GM19043 (cell line): Measurements from ENCODE around the gene PPM1E.
"Not testable (repeated sequence)": the region's sequence is repeated elsewhere in the genome, so short reads cannot be mapped to it uniquely, and the experiment has no call there.

Experiments
- ATAC-seq: cut with Tn5 transposase; IDR thresholded peaks from one replicate; pipeline ENCODE4 v1.9.1; 2021; ENCODE audit warnings: low read depth; ENCODE audit not compliant: unreplicated experiment

Gene PPM1E

GRCh38 chr17:58832514-58832913 lies 76.9 kb downstream of the PPM1E start:
- no peak for ATAC-seq

DNA sequence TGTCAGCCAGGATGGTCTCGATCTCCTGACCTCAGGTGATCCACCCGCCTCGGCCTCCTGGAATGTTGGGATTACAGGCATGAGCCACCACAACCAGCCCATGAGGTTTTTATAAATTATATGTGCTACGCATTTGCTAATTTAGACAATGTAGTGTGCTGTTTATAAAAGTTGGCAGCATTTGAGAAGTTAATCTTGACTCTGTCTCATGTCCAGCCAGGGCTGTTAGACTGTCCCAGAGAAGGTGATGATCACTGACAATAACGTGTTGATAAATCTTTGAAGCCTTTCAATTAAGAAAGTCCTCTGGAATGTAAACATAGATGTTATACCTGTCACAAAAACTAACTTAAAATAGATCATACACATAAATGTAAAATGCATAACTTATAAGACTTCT lies 82.0 kb downstream of the PPM1E start:
- no peak for ATAC-seq

DNA sequence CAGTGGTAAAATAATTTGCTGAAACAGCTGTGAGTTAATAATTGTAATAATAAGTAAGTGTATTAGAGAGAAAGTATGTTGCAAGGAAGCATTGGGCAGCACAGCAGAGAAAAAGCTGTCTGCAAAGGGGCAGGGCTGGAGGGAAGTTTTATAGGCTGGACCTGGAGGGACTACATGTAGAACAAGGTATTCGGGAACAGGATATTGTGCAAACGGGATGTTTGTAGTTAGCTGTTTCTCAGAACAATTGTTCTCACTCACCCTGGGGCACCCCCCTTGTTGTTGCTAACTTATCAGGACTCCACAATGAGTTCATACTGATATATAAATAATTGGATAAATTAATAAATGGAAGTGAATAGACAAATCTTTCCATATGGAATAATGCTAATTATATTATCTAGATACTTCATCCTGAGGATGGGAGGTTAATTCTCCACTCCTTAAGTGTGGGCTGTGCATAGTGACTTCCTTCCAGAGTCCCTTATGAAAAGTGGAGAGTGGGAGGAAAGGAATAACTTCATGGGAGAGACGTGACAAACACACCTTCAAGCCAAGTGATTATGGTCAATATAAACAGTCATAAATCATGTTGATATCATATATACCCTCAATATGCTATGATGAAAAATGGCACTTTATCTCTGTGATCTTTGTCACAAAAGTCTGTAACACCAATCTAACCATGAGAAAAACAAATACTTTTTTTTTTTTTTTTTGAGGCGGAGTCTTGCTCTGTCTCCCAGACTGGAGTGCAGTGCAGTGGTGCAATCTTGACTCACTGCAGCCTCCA lies 85.4 kb downstream of the PPM1E start:
- ATAC-seq, result no peak

DNA sequence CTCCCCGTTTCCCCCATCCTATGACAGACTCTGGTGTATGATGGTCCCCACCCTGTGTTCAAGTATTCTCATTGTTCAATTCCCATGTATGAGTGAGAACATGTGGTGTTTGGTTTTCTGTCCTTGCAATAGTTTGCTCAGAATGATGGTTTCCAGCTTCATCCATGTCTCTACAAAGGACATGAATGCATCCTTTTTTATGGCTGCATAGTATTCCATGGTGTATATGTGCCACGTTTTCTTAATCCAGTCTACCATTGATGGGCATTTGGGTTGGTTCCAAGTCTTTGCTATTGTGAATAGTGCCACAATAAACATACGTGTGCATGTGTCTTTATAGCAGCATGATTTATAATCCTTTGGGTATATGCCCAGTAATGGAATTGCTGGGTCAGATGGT lies 90.8 kb downstream of the PPM1E start:
- ATAC-seq, result not testable (repeated sequence)

- not testable (repeated sequence) for ATAC-seq
Measured at GRCh38 chr17:58850106-58850505, 94.5 kb downstream of the PPM1E start.

GRCh38 chr17:58865301-58865700 lies 109.6 kb downstream of the PPM1E start:
- ATAC-seq, result no peak

DNA sequence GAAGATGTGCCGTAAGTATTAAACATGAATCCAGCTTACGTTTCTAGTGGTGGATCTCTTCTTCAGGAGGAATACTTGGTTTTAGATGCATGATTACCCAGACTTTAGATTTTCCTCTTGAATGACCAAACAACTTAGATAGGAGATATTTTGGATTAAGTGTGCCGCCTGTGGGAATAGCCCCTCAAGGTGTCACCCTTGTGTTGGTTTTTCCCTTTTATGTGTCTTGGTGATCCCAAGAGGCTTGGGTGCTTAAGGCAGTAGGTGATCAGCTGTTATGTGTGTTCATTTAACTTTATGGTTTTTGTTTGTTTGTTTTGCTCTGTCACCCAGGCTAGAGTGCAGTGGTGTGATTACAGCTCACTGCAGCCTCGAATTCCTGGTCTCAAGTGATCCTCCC lies 115.1 kb downstream of the PPM1E start:
- no peak for ATAC-seq

DNA sequence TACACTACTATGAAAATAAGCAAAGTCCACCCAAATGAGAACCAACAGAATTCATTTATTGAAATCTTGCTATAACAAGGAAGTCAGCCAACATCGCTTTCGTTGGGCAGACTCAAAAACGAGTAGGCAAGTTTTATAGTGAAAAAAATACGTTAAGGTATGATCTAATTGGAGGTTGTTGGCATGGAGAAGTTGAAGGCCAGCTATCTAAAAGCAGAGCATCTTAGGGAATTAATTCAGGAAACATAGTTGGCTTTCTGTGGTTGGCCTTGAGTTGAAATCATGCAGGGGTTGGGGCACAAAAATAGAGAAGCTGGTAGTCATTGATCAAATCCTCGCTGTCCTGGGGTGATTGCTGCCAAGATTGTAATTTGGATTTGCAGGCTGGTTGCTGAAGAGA lies 118.3 kb downstream of the PPM1E start:
- ATAC-seq, result no peak

- no peak for ATAC-seq
Measured at GRCh38 chr17:58875261-58875660, 119.6 kb downstream of the PPM1E start.

DNA sequence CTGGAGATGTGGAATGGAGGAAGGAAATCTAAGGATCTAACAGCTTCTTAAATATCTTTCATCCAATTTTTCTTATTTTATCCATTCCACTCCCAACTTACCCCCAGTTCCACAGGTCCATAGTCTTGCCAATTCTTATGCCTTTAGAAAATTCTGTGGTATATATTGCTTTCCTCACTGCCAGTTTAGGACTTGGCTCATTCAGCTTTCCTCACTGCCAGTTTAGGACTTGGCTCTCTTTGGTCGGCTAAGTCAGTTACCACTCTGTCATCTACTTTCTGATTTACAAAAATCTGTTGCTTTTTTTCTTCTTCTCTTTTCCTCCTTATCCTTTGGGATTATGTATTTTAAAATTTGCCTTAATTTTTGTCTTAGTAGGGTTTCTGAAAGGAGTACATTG lies 128.5 kb downstream of the PPM1E start:
- ATAC-seq, result no peak

DNA sequence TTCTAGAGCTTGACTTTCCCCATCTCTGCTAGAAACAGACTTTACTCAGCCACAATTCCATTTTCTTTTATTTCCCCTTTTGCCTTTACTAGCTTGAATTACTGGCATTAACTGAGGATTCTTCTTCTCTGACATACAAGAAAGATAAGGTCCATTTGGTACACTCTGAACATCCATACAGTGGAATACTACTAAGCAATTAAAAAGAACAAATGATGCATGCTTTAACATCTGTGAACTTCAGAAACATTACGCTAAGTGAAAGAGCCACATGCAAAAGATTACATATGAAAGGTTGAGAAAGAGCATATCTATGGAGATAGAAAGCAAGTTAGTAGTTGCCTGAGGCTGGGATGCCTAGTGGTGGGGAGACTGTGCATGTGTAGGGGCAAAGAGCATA lies 130.9 kb downstream of the PPM1E start:
- ATAC-seq, result no peak

DNA sequence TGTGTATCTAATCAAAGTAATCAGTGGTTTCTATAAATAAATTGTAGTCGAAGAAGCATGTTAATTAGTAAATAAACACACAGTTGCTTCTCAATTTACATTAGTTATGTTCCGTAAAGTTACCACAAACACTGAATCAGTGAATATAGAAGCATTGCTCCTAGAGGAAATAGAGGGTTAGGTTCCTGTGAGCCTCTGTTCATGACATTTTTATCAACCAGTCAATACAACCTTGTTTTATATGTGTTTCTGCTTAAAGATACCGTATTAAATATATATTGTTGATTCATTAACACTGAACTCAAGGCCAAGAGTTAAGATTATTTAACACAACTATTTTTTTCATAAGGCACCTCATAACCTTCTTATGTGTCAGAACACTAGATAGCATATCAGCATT lies 134.3 kb downstream of the PPM1E start:
- ATAC-seq, result no peak

- ATAC-seq, result no peak
Measured at GRCh38 chr17:58899191-58899590, 143.5 kb downstream of the PPM1E start.

DNA sequence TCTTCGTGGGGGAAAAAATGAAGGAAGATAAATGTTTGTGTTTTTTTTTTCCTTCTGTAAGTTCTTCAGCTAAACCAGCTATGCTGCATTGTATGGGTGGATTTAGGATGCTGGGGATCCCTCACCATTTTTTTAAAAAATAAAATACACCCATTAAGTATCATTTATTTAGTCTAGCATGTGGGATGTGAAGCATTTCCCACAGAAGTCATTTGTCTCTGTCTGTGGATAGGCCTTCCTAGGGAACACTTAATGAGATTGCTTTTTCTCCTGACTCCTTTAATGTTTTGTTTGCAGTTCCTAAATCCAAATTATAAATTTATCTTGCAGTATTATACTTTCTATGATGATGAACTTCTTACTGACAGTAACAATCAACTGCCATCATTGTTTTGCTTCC lies 146.7 kb downstream of the PPM1E start:
- no peak for ATAC-seq

- no peak for ATAC-seq
Measured at GRCh38 chr17:58911741-58912343, 156.2 kb downstream of the PPM1E start.

DNA sequence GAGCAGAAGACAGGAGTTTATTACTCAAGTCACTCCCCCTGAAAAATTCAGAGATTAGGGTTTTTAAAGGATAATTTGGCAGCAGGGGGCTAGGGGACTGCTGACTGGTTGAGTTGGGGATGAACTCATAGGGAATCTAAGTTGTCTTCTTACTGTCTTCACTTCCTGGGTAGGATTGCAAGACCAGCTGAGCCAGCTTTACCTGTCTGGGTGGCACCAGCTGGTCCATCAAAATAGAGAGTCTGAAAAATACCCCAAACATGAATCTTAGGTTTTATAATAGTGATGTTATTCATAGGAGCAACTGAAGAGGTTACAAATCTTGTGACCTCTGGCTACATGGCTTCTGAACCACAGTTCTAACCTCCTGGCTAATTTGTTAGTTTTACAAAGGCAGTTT lies 157.9 kb downstream of the PPM1E start:
- no peak for ATAC-seq

DNA sequence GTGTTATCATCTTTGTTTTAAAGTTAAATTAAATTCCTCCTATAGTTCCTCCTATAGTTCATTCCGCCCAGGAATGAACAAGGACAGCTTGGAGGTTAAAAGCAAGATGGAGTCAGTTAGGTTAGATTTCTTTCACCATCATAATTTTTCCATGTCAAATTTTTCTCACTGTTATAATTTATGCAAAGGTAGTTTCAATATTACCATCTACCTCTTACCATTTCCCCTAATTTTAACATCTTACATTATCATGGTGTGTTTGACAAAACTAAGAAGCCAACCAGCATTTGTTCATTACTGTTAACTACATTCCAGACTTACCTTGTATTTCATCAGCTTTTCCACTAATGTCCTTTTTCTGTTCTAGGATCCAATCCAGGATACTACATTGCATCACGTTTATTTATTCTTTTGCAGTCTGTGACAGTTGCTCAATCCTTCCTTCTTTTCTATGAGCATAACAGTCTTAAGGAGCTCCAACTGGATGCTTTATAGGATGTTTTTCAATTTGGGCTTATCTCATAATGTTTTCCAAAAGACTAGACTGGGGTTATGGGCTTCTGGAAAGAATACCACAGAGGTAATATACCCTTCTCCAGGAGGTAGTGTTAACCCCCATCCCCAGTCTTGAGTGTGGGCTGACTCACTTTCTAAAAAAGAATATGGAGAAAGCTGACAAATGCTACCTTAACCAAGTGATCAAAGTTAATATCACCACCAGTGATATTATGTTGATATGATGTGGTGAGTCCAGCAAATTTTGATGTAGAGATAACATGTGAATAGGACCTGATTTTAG lies 158.5 kb downstream of the PPM1E start:
- no peak for ATAC-seq

- no peak for ATAC-seq
Measured at GRCh38 chr17:58917228-58917627, 161.6 kb downstream of the PPM1E start.

DNA sequence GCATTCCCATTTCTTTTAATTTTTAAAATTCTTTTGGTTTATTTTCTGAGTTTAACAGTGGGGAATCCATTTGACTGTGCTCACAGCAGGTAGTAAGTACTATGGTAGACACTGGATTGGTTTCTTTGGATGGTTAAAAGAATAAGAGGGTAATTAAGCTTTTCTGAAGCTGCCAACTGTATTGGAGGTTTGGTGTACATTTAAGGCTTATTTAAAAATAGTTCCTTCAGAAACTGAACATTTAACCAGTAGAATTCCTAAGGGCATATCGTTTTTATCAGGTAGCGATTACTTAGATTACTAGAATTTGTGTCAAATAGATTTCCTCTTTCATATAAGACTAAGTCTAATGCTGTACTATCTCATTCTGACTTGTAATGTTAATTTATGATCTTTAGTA lies 162.4 kb downstream of the PPM1E start:
- no peak for ATAC-seq

- ATAC-seq, result no peak
Measured at GRCh38 chr17:58918884-58919283, 163.2 kb downstream of the PPM1E start.

DNA sequence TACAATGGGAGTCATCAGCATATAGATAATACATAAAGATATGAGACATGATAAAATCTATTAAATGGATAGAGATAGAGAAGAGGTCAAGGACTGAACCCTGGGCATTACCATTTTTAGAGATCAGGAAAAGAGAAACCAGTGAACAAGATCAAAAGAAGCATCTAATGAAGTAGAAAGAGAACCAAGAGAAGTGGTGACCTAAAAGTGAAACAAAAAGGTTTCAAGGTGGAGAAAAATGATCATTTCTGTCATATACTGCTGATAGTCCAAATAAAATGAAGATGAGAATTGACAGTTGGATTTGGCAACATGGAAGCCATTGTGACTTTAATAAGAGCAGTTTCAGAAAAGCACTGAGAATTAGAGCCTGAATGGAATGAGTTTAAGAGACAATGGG lies 165.1 kb downstream of the PPM1E start:
- ATAC-seq, result no peak

DNA sequence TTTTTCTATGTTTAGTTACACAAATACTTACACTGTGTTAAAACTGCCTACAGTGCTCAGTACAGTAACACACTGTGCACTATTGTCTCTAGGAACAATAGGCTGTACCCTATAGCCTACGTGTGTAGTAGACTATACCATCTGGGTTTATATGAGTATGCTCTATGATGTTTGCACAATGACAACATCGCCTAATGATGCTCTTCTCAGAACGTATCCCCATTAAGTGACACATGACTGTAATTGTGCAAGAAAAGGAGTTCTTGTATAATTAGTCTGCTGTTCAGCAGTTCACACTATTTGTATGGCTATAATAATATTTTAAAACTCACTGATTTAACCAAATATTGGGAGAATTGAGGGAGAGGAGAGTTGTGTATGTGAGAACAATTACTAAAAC lies 177.3 kb downstream of the PPM1E start:
- no peak for ATAC-seq
